Measurements from ENCODE around the gene NME4. TPM values are rescaled to one million over a fixed set of nuclear protein-coding genes. Genes with fewer than 3 reads are reported as not detected.
A peak's percentile ranks its signal among the peaks of the same experiment; 100 is the strongest.

Gene NME4
- total RNA-seq, 4 donors from 2014 or later = 114 to 158 (median 124) TPM

GRCh38 chr16:397736-398332 lies 835 bp downstream of the NME4 start:
- intact Hi-C loops (cut with DNase I) = loop anchor here (10.0 kb wide), 1 partner anchor 127 kb away; the partner anchor contains the start of gene CAPN15
- no peaks in the 10 kb centered on the region for H3K27me3 ChIP-seq
- peak overlapping the region; percentile 85 to 92 (median 90) for H3K27ac ChIP-seq (replicated peaks in 1 of 4)
- H3K9me3 ChIP-seq = no peaks in the 10 kb centered on the region
- 17% methylated on average over 11 of the region's 29 CpGs for WGBS
- H3K4me3 ChIP-seq = peak overlapping the region; percentile 69 to 85 (median 80)
- TF ChIP-seq EP300 (IDR thresholded peaks at IDR 0.05) (no peak), POLR2AphosphoS5 (IDR thresholded peaks at IDR 0.05) (no peak), POLR2A (IDR thresholded peaks at IDR 0.05; ENCODE audit: low read depth) (no peak), CTCF (IDR thresholded peaks at IDR 0.05) (peak; percentile 37 to 73 (median 57))
- peaks cover 22 to 57% (median 48%) of the 10 kb centered on the region in 4 donors for H3K4me1 ChIP-seq
- no peak for DNase-seq (ENCODE audit: extremely low spot score)
- peaks cover 0 to 15% (median 8%) of the 10 kb centered on the region in 4 donors for H3K36me3 ChIP-seq

GRCh38 chr16:398561-399339 lies 1.8 kb downstream of the NME4 start:
- Histone ChIP-seq H3K36me3 (peaks cover 0 to 15% (median 8%) of the 10 kb centered on the region in 4 donors), H3K4me3 (no peak overlapping the region), H3K4me1 (peaks cover 22 to 58% (median 49%) of the 10 kb centered on the region in 4 donors), H3K27ac (replicated peaks in 1 of 4) (peak overlapping the region; percentile 85 to 92 (median 90)), H3K27me3 (no peaks in the 10 kb centered on the region), H3K9me3 (no peaks in the 10 kb centered on the region)
- TF ChIP-seq EP300 (IDR thresholded peaks at IDR 0.05) (no peak), CTCF (IDR thresholded peaks at IDR 0.05) (no peak), POLR2AphosphoS5 (IDR thresholded peaks at IDR 0.05) (no peak), POLR2A (IDR thresholded peaks at IDR 0.05; ENCODE audit: low read depth) (no peak)
- intact Hi-C loops (cut with DNase I) = loop anchor here (10.0 kb wide), 1 partner anchor 126 kb away; the partner anchor contains the start of gene CAPN15
- WGBS = 87% methylated on average over 6 of the region's 24 CpGs
- no peak for DNase-seq (ENCODE audit: extremely low spot score)

GRCh38 chr16:399340-400019 lies 2.5 kb downstream of the NME4 start:
- H3K9me3 ChIP-seq = no peaks in the 10 kb centered on the region
- H3K4me3 ChIP-seq = no peak overlapping the region
- H3K4me1 ChIP-seq = peaks cover 22 to 58% (median 49%) of the 10 kb centered on the region in 4 donors
- intact Hi-C loops (cut with DNase I) = loop anchor here (5.0 to 10.0 kb wide), 2 partner anchors 125 to 238 kb away; partner anchors contain the start of genes CAPN15 and METTL26
- peaks cover 0 to 15% (median 8%) of the 10 kb centered on the region in 4 donors for H3K36me3 ChIP-seq
- WGBS = 89% methylated on average over 3 of the region's 22 CpGs
- H3K27ac ChIP-seq (replicated peaks in 1 of 4) = peak overlapping the region in 2 of 4 donors; percentile 85 to 91
- TF ChIP-seq POLR2AphosphoS5 (IDR thresholded peaks at IDR 0.05) = no peak
- no peak for TF ChIP-seq POLR2A (IDR thresholded peaks at IDR 0.05; ENCODE audit: low read depth)
- TF ChIP-seq CTCF (IDR thresholded peaks at IDR 0.05) = no peak
- H3K27me3 ChIP-seq = no peaks in the 10 kb centered on the region
- no peak for DNase-seq (ENCODE audit: extremely low spot score)

- peak overlapping the region in 1 of 4 donors; percentile 64 for H3K4me3 ChIP-seq
- H3K27ac ChIP-seq (replicated peaks in 1 of 4) = peak overlapping the region; percentile 85 to 91 (median 90)
- TF ChIP-seq POLR2AphosphoS5 (IDR thresholded peaks at IDR 0.05) = no peak
- TF ChIP-seq POLR2A (IDR thresholded peaks at IDR 0.05; ENCODE audit: low read depth) = no peak
- TF ChIP-seq CTCF (IDR thresholded peaks at IDR 0.05) = no peak
- TF ChIP-seq EP300 (IDR thresholded peaks at IDR 0.05) = no peak
- peaks cover 0 to 15% (median 8%) of the 10 kb centered on the region in 4 donors for H3K36me3 ChIP-seq
- peaks cover 22 to 58% (median 49%) of the 10 kb centered on the region in 4 donors for H3K4me1 ChIP-seq
- DNase-seq (ENCODE audit: extremely low spot score) = no peak
- no peaks in the 10 kb centered on the region for H3K27me3 ChIP-seq
- no peaks in the 10 kb centered on the region for H3K9me3 ChIP-seq
- intact Hi-C loops (cut with DNase I) = loop anchor here (5.0 kb wide), 1 partner anchor 237 kb away; the partner anchor contains the start of gene METTL26
- WGBS = 76% methylated on average over 3 of the region's 10 CpGs
Observed at GRCh38 chr16:400061-400591, 3.1 kb downstream of the NME4 start.

Measured in esophagus muscularis mucosa (tissue), 4 donors.